Measurements from ENCODE around the gene WDR38. TPM values are rescaled to one million over a fixed set of nuclear protein-coding genes. Genes with fewer than 3 reads are reported as not detected.

The WDR38 gene
- polyA plus RNA-seq, 3 donors, result not detected

DNA sequence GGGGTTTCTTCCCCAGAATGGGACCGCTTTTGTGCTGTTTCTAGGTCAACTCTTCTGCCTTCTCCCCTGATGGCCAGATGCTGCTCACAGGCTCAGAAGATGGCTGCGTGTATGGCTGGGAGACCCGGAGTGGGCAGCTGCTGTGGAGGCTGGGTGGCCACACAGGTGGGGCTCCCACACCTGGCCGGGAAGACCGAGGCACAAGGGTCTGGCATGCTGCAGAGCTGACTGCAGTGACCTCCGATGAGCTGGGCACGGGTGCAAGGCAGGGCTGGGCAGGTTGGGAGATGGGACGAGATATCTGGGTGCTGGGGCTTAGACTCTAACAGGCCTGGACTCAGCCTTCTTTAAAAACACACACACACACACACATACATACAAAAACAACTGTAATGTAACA, 901 bp downstream of the WDR38 start:
- no peak overlapping the region for H3K27ac ChIP-seq (ENCODE audit: low read depth, low read length)
- 85 to 91% (median 87%) methylated on average over 8 of the region's 8 CpGs for WGBS, 3 donors

DNA sequence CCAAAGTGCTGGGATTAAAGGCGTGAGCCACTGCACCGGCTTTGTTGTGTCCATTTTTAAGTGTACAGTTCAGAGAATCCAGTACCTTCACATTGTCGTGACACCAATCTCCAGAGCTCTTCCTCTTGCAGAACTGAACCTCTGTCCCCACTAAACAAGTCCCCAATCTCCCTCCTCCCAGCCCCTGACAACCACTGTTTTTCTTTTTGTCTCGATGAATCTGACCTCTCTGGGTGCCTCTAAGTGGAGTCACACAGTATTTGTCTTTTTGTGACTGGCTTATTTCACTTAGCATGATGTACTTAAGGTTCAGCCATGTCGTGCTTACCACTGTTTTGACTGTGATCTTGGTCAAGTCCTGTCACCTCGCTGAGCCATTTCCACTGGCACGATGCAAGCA, 1.6 kb downstream of the WDR38 start:
- no peak overlapping the region for H3K27ac ChIP-seq (ENCODE audit: low read depth, low read length)
- WGBS, 3 donors, result 63 to 75% (median 63%) methylated on average over 7 of the region's 7 CpGs

DNA sequence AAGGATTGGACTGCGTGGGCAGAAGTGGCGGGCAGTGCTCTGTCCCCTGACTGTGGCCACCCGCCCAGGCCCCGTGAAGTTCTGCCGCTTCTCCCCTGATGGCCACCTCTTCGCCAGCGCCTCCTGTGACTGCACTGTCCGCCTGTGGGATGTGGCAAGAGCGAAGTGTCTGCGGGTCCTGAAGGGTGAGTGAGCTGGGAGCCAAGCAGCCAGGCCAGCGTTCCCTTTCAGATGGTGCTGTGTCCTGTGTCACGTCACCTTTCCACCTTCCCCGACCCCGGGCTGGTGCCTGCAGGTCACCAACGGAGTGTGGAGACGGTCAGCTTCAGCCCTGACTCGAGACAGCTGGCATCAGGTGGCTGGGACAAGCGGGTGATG, 2.3 kb downstream of the WDR38 start:
- no peak overlapping the region for H3K27ac ChIP-seq (ENCODE audit: low read depth, low read length)
- WGBS, 3 donors, result 82 to 86% (median 84%) methylated on average over 18 of the region's 18 CpGs

DNA sequence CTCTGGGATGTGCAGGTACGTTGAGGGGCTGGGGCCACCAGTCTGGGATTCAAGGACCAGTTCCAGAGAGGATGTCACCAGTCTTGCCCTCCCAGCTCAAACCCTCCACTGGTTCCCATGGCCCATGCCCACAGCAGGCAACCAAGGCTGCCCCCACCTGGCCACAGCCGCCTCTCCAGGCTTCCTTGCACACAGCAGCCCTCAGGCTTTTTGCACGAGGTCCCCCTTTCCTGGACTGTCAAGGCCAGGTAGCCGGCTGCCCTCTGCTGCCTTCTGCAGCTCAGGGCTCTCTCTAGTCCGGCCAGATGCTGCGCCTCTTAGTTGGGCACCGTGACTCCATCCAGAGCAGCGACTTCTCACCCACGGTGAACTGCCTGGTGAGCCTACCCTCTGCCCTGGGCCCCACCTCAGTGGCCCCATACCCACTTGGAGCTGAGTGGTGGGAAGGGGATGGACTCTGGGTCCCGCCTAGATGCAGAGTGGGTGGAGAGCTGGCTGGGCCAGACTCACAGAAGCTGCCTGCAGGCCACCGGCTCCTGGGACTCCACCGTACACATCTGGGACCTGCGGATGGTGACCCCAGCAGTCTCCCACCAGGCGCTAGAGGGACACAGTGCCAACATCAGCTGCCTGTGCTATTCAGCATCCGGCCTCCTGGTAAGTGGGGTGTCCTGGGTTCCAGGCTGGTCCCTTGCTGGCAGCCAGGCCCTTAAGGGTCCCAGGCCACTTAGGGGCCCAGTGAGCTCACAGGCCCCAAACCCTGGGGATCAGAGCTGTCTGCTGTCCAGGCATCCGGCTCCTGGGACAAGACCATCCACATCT, 2.9 kb downstream of the WDR38 start:
- no peak overlapping the region for H3K27ac ChIP-seq (ENCODE audit: low read depth, low read length)
- 55 to 68% (median 67%) methylated on average over 16 of the region's 16 CpGs for WGBS, 3 donors

DNA sequence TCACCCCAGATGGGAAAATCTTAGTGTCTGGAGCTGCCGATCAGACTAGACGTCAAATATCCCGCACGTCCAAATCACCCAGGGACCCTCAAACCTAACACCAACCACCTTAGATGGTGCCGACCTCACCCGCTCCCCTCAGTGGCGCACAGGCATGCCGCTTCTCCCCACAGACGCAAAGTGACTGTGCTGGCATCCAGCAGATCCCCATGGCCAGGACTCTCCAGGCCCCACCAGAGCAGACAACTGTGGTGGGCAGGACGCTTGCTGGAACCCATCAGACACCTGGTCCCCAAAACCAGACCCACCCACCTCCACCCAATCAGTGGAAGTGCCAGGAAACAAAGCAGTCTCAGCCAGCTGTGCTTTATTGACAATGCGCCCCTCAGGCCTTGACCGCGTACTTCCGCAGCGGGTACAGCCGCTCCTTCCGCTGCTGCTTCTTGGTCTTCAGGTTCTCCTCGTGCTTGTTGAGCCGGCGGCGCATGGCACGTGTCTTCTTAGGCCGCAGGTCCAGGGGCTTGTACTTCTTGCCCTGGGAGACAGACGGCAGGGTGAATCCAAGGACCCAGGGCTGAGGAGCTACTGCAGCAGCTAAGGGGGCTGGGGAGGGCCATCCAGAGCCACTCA, 4.4 kb downstream of the WDR38 start:
- no peak overlapping the region for H3K27ac ChIP-seq (ENCODE audit: low read depth, low read length)
- 81 to 88% (median 88%) methylated on average over 24 of the region's 24 CpGs for WGBS, 3 donors

DNA sequence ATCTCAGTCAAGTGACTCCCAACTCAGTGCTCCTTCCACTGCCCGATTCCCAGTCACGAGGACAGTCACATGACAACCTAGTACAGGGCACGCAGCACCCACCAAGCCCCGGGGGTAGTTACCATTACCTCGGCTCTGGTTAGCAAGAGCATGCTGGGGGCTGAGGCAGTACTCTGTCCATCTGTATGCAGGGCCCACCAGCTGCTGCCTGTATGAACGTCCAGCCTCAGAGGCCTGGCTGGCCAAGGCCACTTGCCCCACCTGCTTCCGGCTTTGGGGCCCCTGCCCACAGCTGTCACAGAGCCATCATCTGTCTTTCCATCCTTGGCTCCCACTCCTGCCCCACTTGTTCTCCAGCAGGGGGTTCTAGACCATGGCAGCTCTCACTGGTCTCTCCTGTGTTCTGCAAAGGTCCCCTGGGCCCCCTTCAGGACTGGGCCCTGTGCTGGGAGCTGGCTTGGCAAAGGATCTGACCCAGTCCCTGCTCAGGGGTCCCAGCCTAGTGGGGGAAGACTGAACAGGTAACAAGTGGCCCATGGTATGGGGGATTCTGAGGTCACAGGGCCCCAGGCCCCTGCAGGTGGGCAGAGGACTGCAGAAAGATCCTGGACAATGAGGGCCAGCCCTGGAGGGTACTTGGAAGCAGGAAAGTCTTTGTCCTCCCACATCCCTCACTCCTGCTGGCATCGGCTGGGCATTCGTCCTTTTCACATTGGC, 5.2 kb downstream of the WDR38 start:
- 67 to 75% (median 72%) methylated on average over 8 to 9 of the region's 9 CpGs for WGBS, 3 donors
- no peak overlapping the region for H3K27ac ChIP-seq (ENCODE audit: low read depth, low read length)

DNA sequence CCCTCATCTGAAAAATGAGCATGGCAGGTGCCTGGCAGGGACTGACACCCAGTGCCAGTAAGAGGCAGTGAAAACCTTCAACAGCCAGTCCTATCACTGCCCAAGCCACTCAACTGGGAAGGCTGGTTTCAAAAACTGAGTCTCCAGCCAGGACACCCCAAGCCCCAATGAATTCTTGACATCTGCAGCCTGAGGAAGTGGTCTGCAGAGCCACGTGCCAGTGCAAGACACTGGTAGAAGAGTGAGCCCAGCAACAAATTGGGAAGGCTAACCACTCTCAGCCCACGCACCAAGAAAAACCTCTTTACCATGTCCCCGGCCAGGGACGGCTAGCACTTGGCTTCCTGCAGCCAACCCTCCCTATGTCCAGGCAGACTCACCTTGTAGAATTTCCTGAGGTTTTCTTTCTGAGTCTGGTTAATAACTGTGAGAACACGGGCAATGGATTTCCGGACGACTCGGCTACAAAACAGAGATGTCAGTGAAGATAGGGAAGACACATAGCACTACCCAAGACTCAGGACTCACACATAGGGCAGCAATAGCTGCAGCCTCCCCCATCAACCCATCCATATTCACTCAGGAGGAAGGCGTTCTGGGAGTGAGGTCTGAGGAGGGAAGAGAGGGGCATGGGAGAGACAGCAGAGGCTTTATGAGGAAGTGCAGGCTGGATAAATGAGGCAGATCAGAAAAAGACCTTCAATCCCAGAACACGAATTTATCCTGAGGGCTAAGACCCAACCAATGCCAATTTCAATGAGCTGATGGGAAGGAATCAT, 6.7 kb downstream of the WDR38 start:
- no peak overlapping the region for H3K27ac ChIP-seq (ENCODE audit: low read depth, low read length)
- WGBS, 3 donors, result 54 to 56% (median 55%) methylated on average over 10 of the region's 10 CpGs

DNA sequence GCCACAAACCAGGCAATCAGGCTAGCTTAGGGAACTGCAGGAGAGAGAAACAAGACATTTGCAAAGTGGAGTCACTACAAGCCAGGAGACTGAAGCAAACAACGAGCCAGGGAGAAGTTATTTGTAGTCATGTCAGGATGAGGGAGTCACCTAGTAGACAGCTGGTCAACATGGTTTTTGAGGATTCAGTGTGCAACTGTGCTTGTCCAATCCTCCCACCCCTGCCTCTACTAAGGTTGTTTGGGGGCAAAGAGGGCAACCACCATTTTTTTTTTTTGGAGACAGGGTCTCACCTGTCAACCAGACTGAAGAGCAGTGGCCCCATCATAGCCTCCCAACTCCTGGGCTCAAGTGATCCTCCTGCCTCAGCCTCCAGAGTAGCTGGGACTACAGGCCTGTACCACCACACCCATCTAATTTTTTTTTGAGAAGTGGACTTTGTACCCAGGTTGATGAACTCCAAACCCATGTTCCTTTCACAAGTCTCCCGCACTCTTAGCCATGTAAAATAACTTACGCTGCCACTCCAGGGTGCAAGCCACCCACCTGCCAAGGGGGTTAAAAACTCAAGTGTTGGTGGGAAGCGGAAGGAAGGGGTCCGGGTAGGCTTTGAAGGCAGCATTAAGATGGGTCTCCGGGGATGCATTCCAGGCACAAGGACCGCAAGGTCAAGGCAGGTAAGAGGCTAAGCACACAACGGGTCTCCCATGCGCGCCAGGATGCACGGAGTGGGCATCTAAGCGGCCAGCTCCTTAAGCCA, 7.5 kb downstream of the WDR38 start:
- H3K27ac ChIP-seq (ENCODE audit: low read depth, low read length), result no peak overlapping the region
- WGBS, 3 donors, result 7 to 18% (median 13%) methylated on average over 12 of the region's 12 CpGs

DNA sequence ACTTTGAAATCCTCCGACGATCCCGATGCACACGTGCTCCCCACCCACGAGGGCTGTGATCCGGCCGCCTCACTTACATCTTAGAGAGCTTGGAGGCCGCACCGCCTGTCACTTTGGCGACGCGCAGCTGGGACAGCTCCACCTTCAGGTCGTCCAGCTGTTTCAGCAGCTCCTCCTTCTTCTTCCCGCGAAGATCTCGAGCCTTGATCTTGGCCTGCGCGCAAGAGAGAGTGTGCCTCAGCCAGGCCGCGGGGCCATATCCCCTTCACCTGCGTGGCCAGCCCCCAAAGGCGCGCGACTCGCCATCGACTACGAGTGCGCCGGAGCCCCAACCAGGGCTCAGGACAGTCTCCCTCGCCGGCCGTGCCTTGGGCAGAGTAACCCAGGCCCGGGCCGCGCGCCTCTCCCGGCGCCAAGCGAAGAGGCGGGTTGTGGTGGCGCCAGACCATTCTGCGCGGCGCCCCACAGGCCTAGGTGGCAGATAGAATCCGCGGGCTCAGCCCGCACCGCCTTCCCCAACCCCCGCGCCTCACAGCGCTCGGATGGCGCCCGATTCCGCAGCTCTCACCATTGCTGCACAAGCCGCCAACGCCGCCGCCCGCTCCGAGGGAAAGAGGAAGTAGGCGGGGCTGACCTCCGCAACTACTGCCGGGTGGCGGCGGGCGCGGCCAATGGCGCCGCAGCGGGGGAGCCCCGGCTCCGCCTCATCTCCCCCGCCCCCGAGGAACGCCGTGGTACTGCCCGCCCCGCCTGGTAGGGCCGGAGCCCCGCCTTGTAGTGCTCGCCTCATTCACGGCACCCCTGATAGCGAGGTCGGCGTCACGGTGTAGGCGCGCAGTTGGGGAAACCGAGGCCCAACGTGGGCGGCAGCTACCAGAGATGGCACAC, 8.3 kb downstream of the WDR38 start, which contains the start of the genes ARPC5L and RPL35:
Gene ARPC5L (plus strand): TSS at position 789 of the 888 bp plus-strand sequence. CDS start 7,161 bp downstream, outside the sequence.
Gene RPL35 (minus strand): TSS at position 616 of the 888 bp plus-strand sequence. CDS start 45 bp downstream, at position 571.
- H3K27ac ChIP-seq (ENCODE audit: low read depth, low read length), result no peak within 1 kb of the TSS
- WGBS, 3 donors, result 0% methylated on average over 72 to 92 of the region's 92 CpGs

DNA sequence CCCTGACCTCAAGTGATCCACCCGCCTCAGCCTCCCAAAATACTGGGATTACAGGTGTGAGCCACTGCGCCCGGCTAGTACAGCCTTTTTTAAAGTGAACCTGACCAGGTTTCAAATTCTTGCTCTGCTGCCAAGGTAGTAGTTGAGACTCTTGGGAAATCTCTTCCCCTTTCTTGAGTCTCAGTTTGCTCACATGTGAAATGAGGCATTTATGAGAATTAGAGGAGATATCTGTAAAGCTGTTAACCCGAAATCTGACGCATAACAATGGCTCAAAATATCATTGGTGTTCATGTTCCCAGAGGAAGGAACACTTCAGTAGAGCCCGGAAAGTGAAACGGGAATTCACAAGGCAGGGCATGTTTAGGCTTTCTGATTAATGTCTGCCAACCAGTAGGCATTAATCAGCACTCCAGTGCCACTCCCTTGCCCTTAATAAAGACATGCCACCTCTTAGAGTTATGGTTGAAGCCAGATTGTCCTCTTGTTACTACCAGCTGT, 10.2 kb downstream of the WDR38 start:
- no peak overlapping the region for H3K27ac ChIP-seq (ENCODE audit: low read depth, low read length)
- WGBS, 3 donors, result 33 to 63% (median 58%) methylated on average over 7 of the region's 7 CpGs

DNA sequence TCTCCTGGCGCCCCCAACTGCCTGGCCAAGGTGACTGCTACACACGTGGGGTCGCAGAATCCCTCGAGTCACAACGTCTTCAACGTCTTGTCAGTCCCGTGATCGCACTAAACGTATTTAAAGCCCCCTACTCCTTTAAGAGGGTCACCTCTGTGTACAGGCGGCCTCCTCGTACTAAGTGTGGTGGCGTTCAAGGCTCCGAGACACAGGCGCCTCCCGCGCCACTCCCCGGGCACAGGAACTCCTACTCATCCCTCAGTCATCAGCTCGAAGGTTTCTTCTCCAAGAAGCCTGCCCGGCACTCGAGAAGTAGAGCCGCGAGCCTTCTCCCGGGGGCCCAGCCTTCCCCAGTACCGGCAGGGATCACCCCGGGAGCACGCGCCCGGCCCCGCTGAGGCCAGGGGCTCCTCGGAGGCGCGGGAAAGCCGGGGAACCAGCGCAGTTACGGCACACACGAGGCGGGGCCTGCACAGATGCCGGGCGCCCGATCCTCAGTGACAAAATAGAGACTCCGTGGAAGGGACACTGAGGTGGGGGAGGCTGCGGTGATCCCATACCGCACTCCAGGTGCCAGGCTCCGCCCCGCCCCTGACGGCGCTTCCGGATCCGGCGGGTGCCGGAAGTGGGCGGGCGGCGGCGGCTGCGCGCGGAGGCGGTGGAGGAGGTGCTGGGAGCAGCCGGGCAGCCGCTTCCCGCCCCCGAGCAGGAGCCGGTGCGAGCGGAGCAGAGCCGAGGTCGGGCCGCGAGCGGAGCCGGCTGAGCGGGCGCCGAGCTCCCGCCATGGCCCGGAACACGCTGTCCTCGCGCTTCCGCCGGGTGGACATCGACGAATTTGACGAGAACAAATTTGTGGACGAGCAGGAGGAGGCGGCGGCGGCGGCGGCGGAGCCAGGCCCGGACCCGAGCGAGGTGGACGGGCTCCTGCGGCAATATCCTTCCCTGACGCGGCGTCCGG, 15.5 kb downstream of the WDR38 start:
- H3K27ac ChIP-seq (ENCODE audit: low read depth, low read length), result peak overlapping the region; percentile 84
- WGBS, 3 donors, result 0% methylated on average over 82 to 101 of the region's 101 CpGs

DNA sequence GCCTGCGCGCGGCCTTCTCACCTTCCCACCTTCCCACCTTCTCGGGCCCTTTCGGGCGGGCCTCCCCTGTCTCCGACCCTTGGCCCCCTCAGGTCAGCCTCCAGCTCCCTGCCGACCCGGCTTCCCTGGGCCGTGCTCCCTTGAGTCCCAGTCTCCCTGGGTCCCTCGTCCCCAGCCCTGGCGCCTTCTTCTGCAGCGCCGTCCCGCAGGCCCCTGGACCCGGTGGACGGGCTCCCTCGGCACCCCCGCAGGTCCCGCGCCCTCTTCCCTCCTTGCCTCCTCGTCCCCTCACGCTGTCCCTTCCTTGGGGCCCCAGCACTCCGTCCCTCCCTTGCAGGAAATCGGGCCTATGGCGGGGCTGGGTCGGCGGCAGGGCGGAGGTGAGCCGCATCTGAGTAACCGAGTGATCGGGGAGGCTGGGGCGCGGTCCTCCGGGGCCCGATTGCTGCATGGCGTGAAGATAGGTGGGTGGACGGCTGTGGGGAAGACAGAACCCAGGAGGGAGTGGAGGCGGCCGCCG, 16.3 kb downstream of the WDR38 start:
- H3K27ac ChIP-seq (ENCODE audit: low read depth, low read length), result peak overlapping the region; percentile 33
- WGBS, 3 donors, result 0 to 1% (median 0%) methylated on average over 40 to 41 of the region's 41 CpGs

DNA sequence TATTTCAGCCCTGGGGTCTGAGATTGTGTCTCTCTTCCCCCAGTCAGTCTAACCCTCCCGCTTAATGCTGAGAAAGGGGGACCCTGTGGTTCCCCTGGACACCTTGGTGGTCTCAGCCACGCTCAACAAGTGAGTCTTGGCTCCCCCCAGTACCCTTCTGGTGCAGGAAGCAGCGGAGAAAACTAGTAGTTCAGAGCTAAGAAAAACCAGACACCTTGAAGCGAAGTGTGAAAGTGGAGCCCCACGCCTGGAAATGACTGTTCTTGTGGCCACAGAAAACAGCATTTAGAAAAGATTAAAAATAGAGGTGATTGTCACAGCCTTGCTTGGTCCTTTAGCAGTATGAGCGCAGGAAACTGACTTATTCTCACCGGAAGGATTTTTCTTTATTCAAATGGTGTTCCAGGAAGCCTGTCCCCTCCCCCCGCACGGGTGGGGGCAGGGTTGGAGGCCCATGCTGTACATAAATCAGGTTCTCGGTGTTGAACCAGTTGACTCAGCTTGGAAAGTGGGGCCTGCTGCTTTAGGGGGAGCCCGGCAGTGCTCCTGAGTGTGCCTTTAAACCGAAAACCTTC, 16.8 kb downstream of the WDR38 start:
- 4 to 6% (median 5%) methylated on average over 12 of the region's 12 CpGs for WGBS, 3 donors
- H3K27ac ChIP-seq (ENCODE audit: low read depth, low read length), result no peak overlapping the region

DNA sequence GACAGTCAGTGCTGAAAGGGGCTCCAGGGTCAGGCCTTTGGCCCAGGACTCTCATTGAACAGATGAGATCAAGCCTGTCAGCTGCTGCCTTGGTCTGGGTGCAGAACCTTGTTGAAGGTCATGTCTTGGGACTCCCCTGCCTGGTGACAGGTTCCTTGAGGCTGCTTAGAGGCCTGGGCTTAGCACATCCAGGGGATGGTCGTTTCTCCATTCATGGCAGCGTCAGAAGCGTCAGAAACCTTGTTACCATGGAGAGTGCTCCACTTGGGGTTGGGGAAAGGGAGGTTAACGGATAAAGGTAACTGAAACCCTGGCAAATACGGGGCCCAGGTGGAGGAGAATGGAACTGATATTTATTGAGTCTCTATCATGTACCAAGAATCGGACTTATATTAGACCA, 17.5 kb downstream of the WDR38 start:
- no peak overlapping the region for H3K27ac ChIP-seq (ENCODE audit: low read depth, low read length)
- 44 to 54% (median 48%) methylated on average over 6 of the region's 6 CpGs for WGBS, 3 donors

DNA sequence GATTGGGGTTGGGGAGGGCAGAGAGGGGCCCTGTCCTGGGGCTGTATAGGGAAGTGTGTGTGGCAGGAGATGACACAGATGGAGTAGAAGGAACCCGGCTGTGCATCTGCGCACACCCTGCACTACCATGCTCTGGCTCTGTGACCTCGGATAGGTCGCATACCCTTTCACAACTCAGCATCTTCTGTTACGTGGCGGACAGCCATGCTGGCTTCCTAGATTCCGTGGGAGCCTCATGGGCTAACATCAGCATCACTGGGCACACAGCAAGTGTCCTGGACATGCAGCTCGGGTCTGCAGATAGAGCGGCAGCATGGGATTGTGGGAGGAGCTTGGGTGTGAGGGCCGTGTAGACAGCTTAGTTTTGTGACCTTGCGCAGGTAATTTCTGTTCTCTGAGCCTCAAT, 17.9 kb downstream of the WDR38 start:
- H3K27ac ChIP-seq (ENCODE audit: low read depth, low read length), result no peak overlapping the region

More for the DNA sequence above, 17.9 kb downstream of the WDR38 start:
- WGBS, 3 donors, result 67 to 70% (median 70%) methylated on average over 11 of the region's 11 CpGs
